Epithelial cell of proximal tubule (primary cell): Measurements from ENCODE around the gene SLC8A2. TPM values are rescaled to one million over a fixed set of nuclear protein-coding genes. Genes with fewer than 3 reads are reported as not detected.

ENCODE experiments used
- DNase-seq: peaks from one replicate; pipeline ENCODE4 v3.0.0-alpha.2; 2011; ENCODE audit warnings: low read depth
- H3K4me3 ChIP-seq: 2 replicates; pipeline ENCODE4 v1.5.1; 2011; ENCODE audit warnings: low read depth, mild to moderate bottlenecking, low read length
- CTCF ChIP-seq: conservative IDR thresholded peaks from 2 replicates; pipeline ENCODE4 v1.5.1; 2012; ENCODE audit warnings: low read depth, mild to moderate bottlenecking, low read length
- total RNA-seq: library from RNA; depleted of rRNA; stranded (reverse); fragments of >200 nt; gene quantifications from 2 replicates; pipeline ENCODE4 v1.2.3, GENCODE V29; 2015

SLC8A2 gene
- total RNA-seq, 1 donor from 2014 or later, result not detected

DNA sequence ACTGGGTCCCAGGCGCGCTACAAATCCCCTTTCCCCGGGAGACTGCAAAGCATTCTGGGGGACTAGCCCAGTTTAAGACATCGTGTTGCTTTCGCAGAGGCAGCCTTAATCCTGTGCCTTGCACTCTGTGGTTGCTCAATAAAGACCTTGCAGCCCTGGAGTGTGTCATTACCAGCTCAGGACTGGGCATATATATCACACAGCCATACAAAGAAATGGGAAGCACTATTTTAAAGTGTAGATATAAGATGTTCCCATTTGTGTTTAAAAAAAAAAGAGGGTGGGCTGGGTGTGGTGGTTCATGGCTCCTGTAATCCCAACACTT is 32.1 kb upstream of the SLC8A2 start:
- no peak for DNase-seq
- no peak overlapping the region for H3K4me3 ChIP-seq
- no peak for TF ChIP-seq CTCF

DNA sequence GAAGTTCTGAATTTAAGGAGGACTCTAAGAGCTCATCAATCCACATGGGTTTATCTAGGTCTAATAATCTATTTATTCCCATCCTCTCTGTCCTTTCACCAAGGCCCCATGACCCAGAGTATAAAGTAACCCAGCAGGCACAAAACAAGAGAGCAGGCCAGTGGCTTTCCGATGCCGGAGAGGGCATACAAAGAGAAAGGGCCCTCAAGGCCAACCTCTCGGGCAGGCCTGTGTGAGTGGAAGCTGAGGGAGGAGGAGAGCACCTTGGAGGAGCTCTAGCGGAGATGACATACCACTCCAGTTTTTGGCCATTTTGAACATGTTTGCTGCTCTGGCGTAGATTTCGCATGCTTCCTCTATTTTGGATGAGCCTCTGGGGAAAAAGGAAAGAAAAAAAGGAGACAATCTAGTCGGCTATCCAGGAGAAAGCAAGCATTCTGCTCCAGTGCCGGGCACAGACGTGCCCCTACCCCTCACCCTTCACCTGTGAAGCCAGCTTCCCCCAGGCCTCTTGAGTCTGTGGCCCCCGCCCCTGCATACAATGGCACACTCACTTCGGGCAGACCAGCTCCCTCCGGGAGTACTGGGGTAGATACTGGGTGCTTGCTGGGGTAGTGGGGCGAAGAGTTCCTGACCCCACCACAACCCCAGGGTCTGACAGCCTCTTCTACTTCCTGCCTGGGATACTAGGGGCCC is 31.6 kb upstream of the SLC8A2 start:
- H3K4me3 ChIP-seq, result no peak overlapping the region
- no peak for TF ChIP-seq CTCF
- DNase-seq, result no peak

DNA sequence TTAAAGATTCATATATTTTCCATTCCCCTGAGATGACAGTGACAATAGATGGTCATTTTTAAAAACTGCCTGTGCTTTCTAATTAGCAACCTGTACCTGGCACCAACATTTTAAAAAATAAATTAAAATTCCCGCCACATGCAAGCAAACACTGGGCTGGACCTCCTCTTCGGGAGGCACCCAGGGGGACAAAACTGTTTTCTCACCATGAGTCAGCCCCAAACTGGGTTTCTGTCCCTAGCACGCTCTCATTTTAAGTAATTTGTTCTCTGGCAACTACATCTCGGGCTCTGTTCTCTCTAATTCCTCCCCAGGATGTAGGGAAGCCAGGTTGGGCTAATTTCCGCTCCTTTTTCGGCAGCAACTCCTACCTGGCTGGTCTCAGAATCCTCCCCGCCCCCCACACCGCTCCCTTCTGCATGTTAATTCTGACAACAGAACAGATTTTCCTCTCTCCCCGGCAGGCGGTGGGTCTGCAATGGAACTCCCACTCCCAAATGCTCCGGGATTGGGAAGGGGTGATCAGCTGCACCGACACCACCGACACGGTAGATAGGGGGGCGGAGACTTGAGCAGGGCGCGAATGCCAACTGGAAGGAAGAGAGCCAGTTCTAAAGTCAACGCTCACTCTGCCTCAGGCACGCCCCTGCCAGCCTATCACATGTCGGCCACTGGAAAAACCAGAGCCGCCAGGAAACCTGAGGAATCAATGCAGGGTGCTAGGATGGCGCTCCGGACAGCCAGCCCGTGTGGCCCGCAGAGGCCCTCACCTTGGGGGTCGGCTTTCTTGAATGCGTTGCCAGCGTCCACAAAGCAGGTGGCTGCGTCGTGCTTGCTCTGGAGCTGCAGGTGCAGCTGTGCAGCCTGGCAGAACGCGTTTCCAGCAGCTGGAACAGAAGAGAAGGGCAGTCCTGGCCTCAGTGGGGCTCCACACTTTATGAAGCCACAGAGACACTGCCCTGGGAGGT is 28.5 kb upstream of the SLC8A2 start:
- no peak for DNase-seq

DNA sequence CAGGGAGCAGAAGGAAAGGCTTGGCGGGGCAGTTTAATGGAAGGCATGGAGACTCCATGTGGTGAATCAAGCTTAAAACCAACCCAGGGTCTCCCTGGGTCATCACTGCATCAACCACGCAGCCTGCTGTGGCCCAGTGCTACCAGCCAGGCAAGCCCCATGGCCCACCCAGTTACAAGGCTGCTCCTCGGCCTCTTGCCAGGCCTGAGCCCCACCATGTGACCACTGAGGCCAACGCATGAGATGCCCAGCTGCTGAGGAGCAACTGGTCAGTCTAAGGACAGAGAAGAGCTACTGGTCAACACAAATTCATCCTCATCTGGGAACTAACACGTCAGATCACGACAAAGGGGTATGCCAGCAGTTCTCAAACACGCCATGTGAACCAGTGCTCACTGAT is 27.7 kb upstream of the SLC8A2 start:
- DNase-seq, result no peak
- no peak for TF ChIP-seq CTCF

More for the DNA sequence above, 28.5 kb upstream of the SLC8A2 start:
- TF ChIP-seq CTCF, result no peak
- H3K4me3 ChIP-seq, result no peak overlapping the region

GRCh38 chr19:47498561-47498960 is 26.9 kb upstream of the SLC8A2 start:
- no peak for DNase-seq
- H3K4me3 ChIP-seq, result no peak overlapping the region
- TF ChIP-seq CTCF, result no peak

More for the DNA sequence above, 27.7 kb upstream of the SLC8A2 start:
- no peak overlapping the region for H3K4me3 ChIP-seq

DNA sequence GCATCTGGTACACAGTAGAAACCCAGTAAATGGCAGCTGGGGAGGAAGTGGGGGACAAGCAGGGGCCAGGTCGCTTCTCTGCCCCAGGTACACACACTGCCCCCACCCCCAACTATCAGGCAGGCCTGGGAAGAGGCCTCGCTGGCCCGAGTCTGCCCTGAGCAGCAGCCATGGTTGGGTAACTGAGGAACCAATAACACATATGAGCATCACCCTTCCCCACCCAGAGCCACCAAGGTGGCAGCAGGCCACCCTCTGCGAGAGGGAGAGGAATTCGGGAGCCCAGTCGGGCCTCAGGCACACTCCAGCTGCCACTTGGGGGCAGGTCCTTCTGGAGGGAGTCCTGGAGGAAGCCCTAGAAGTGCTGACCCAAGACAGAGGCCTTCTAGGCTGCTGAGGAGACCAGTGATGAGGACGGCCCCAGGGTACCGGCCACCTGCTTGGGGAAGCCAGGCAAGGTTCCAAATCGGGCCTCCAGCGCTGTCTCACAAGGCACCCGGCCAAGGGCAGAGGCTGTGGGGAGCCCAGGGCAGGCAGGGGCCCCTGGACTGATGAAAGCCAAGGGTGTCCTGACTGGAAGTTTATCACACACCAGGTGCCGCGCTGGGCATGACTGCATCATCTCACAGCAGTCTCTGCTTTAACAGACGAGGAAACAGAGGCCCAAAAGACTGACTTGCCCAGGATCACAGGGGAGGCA is 26.3 kb upstream of the SLC8A2 start:
- DNase-seq, result no peak
- TF ChIP-seq CTCF, result no peak
- no peak overlapping the region for H3K4me3 ChIP-seq
